Lower leg skin (tissue), 4 donors: ENCODE measurements around the gene FAAH2. TPM values are rescaled to one million over a fixed set of nuclear protein-coding genes. Genes with fewer than 3 reads are reported as not detected.

Experiments
- DNase-seq, 2 donors: peaks; one replicate each; pipeline ENCODE4 v3.0.0-alpha.2; 2019; ENCODE audit warnings: low spot score in 2 of 2
- H3K4me3 ChIP-seq: fragments of 200-600 bp; sonication (generic); 2 replicates; pipeline ENCODE4 v1.5.1; 2017; ENCODE audit warnings: mild to moderate bottlenecking, low read depth; ENCODE audit not compliant: poor library complexity, severe bottlenecking
- POLR2A ChIP-seq, 2 donors: fragments of 450-650 bp; IDR thresholded peaks; one replicate each; pipeline ENCODE4 v1.6.1; 2016 to 2017; ENCODE audit warnings: antibody characterized with exemption in 2 of 2, mild to moderate bottlenecking in 1 of 2, moderate library complexity in 1 of 2
- WGBS, 2 donors: methylation state at CpG; one replicate each; pipeline ENCODE4 v1.1.5; 2018; 5-methylcytosine and 5-hydroxymethylcytosine counted together
- intact Hi-C: fragments of 100-400 bp; cut with DNase I; formaldehyde crosslinking; loops from one replicate; pipeline ENCODE4 v1.15.0; 2023; ENCODE audit warnings: low total_unique reads
- total RNA-seq, 4 donors: library from RNA; depleted of rRNA; stranded (reverse); fragments of >200 nt; gene quantifications; one replicate each; pipeline ENCODE4 v1.1.0, GENCODE V29; 2016
- TF ChIP-seq, protein P1 (sequence below), 3 donors: fragments of 450-650 bp; IDR thresholded peaks; one replicate each; pipeline ENCODE4 v1.5.1; 2016; ENCODE audit warnings: antibody characterized with exemption in 3 of 3, mild to moderate bottlenecking in 3 of 3, moderate library complexity in 2 of 3

Gene FAAH2
- total RNA-seq, 4 donors from 2014 or later = 15.0 to 63.0 (median 29.8) TPM

DNA sequence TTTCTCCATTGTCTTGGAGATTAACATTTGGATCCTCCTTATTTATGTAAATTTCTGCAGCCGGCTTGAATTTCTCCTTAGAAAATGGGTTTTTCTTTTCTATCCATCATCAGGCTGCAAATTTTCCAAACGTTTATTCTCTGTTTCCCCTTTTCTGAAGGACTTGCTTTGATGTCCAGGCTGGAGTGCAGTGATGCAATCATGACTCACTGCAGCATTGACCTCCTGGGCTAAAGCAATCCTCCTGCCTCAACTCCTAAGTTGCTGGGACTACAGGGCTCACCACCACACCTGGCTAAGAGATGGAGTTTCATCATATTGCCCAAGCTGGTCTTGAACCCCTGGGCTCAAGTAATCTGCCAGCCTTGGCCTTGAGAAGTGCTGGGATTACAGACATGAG is 161.3 kb downstream of the FAAH2 start:
- intact Hi-C loops = no loop called here
- 77 to 81% methylated on average over 2 of the region's 2 CpGs for WGBS, 2 donors
- no peak overlapping the region for H3K4me3 ChIP-seq
- TF ChIP-seq POLR2A (IDR thresholded peaks at IDR 0.05) = no peak
- TF ChIP-seq, protein P1, sequence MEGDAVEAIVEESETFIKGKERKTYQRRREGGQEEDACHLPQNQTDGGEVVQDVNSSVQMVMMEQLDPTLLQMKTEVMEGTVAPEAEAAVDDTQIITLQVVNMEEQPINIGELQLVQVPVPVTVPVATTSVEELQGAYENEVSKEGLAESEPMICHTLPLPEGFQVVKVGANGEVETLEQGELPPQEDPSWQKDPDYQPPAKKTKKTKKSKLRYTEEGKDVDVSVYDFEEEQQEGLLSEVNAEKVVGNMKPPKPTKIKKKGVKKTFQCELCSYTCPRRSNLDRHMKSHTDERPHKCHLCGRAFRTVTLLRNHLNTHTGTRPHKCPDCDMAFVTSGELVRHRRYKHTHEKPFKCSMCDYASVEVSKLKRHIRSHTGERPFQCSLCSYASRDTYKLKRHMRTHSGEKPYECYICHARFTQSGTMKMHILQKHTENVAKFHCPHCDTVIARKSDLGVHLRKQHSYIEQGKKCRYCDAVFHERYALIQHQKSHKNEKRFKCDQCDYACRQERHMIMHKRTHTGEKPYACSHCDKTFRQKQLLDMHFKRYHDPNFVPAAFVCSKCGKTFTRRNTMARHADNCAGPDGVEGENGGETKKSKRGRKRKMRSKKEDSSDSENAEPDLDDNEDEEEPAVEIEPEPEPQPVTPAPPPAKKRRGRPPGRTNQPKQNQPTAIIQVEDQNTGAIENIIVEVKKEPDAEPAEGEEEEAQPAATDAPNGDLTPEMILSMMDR (IDR thresholded peaks at IDR 0.05) = no peak
- DNase-seq = no peak

DNA sequence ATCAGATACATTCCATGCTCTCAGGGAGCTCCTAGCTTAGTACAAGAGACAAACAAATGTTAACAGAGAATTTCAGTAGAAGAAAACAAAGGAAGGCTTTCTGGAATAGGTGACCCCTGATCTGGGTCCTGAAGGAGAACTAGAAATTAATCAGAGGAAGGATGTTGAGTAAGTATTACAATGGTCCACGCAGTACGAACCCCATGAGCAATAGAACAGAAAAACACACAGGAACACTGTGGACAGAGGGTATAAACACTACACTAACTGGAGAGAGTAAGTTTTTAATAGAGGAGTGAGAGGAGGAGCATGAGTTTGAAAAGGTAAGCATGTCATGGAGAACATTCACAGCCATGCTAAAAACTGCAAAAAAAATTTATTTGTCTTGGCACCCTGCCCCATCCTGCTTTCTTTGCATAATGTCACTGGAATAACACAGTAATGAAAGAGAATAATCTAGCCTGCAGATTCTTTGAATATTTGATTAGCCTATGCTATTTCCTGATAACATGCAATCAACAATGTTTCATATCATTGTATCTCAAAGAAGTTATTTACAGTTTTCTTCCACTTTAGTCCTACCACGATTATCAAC is 165.0 kb downstream of the FAAH2 start:
- no peak overlapping the region for H3K4me3 ChIP-seq
- TF ChIP-seq, protein P1 (IDR thresholded peaks at IDR 0.05) = no peak
- TF ChIP-seq POLR2A (IDR thresholded peaks at IDR 0.05) = no peak
- intact Hi-C loops = loop anchor here (10.0 kb wide), 1 partner anchor 53 kb away; no protein-coding TSS in a partner anchor
- no peak for DNase-seq
- 67 to 83% methylated on average over 3 of the region's 3 CpGs for WGBS, 2 donors

DNA sequence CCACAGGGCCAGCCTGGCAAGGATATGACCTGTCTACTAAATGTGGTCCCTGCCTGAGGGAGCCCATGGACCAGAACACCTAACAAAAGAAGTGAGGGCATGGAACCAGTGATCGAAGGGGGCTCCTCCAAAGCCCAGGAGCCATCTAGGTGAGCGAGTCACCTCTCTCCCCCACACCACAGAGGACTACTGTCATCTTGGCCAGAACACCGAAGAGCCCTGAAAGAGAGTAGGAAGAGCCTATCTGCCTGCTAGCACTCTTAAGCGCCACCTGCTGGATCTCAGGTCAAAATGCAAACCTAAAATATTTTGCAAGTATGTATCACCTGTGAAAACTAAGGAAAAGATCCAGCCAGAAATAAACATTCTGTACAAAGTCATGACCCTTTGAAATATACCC is 167.4 kb downstream of the FAAH2 start:
- intact Hi-C loops = loop anchor here (10.0 kb wide), 1 partner anchor 51 kb away; no protein-coding TSS in a partner anchor
- WGBS, 2 donors = 29 to 36% methylated on average over 4 of the region's 4 CpGs
- DNase-seq = no peak

DNA sequence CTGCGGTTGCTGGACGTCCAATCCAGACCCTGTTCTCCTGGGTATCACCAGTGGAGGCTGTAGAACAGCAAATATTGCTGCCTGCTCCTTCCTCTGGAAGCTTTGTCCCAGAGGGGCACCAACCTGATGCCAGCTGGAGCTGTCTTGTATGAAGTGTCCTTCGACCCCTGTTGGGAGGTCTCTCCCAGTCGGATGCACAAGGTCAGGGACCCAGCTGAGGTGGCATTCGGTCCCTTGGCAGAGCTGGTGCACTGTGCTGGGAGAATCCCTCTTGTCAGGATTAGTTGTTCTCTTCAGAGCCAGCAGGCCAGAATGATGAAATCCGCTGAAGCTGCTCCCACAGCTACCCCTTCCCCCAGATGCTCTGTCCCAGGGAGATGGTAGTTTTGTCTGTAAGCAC is 195.0 kb downstream of the FAAH2 start:
- 85 to 100% methylated on average over 3 to 6 of the region's 6 CpGs for WGBS, 2 donors
- intact Hi-C loops = no loop called here

More for the DNA sequence above, 167.4 kb downstream of the FAAH2 start:
- TF ChIP-seq, protein P1 (IDR thresholded peaks at IDR 0.05) = no peak
- no peak for TF ChIP-seq POLR2A (IDR thresholded peaks at IDR 0.05)
- no peak overlapping the region for H3K4me3 ChIP-seq

DNA sequence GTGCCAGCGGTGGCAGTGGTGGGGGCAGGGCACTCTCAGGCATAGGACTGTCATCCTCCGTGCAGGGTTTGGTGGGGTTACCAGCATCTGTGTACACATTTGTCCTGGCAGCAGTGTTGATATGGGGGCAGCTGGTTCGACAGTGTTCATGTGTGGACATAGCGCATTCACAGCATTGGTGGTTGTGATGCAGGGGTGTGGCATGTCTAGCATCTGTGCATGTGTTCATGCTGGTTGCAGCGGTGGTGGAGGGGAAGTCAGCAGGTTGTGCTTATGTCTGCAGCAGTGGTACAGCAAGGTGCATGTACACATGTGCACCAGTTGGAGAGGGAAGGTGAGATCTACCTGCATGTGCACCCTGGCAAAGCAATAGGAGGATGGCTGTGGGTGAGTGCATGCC is 230.0 kb downstream of the FAAH2 start:
- 81 to 100% methylated on average over 2 to 5 of the region's 5 CpGs for WGBS, 2 donors
- intact Hi-C loops = no loop called here
- TF ChIP-seq, protein P1 (IDR thresholded peaks at IDR 0.05) = no peak
- no peak for TF ChIP-seq POLR2A (IDR thresholded peaks at IDR 0.05)
- peak in 1 of 2 donors; percentile 77 for DNase-seq
- H3K4me3 ChIP-seq = no peak overlapping the region

More for the DNA sequence above, 195.0 kb downstream of the FAAH2 start:
- no peak overlapping the region for H3K4me3 ChIP-seq
- TF ChIP-seq, protein P1 (IDR thresholded peaks at IDR 0.05) = no peak
- TF ChIP-seq POLR2A (IDR thresholded peaks at IDR 0.05) = no peak
- no peak for DNase-seq
